ENCODE measurements around the gene RBFOX2.

RBFOX2 gene

DNA sequence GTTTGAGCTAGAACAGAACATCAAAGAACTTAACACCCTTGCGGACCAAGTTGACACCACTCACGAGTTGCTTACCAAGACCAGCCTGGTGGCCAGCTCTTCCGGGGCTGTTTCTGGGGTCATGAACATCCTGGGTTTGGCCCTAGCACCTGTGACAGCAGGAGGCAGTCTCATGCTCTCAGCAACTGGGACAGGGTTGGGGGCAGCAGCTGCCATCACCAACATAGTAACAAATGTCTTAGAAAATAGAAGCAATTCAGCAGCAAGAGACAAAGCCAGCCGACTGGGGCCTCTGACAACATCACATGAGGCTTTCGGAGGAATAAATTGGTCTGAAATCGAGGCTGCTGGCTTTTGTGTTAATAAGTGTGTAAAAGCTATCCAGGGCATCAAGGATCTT is 302.2 kb downstream of the RBFOX2 start:
- H3K4me3 ChIP-seq (ENCODE audit: control insufficient read depth, low read depth, low read length) = no peak overlapping the region
- TF ChIP-seq, protein P1, sequence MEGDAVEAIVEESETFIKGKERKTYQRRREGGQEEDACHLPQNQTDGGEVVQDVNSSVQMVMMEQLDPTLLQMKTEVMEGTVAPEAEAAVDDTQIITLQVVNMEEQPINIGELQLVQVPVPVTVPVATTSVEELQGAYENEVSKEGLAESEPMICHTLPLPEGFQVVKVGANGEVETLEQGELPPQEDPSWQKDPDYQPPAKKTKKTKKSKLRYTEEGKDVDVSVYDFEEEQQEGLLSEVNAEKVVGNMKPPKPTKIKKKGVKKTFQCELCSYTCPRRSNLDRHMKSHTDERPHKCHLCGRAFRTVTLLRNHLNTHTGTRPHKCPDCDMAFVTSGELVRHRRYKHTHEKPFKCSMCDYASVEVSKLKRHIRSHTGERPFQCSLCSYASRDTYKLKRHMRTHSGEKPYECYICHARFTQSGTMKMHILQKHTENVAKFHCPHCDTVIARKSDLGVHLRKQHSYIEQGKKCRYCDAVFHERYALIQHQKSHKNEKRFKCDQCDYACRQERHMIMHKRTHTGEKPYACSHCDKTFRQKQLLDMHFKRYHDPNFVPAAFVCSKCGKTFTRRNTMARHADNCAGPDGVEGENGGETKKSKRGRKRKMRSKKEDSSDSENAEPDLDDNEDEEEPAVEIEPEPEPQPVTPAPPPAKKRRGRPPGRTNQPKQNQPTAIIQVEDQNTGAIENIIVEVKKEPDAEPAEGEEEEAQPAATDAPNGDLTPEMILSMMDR (conservative IDR thresholded peaks at IDR 0.05; ENCODE audit: control insufficient read depth, insufficient read depth, low read depth, low read length) = no peak
- DNase-seq (ENCODE audit: low read depth) = no peak

DNA sequence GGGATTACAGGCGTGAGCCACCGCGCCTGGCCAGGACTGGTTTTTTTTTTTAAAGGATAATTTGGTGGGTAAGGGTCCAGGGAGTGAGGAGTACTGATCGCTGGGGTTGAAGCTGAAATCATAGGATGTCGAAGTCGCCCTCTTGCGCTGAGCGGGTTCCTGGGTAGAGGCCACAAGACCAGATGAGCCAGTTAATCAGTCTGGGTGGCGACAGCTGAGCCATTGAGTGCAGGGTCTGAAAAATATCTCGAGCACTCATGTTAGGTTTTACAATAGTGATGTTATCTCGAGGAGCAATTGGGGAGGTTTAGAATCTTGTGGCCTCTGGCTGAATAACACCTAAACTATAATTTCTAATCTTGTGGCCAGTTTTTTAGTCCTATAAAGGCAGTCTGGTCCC is 303.1 kb downstream of the RBFOX2 start:
- TF ChIP-seq, protein P1 (conservative IDR thresholded peaks at IDR 0.05; ENCODE audit: control insufficient read depth, insufficient read depth, low read depth, low read length) = no peak
- H3K4me3 ChIP-seq (ENCODE audit: control insufficient read depth, low read depth, low read length) = no peak overlapping the region
- no peak for DNase-seq (ENCODE audit: low read depth)

DNA sequence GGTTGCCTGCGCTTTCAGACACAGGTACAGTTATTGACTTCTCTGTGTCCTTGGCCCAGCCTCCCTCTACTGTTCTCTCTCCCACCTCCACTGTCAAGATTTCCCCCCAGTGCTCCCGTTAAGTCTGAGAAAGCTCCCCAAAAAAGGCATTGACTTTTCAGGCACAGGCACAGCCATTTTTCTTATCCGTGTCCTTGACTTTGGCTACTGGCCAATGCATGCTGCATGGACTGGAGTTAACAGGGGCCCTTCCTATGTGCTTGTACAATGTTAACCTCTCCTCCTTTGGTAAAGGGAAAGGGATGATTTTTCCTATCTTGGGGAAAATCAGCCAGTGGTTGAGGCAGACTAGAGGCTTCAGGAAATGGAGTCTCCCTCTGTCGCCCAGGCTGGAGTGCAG is 306.7 kb downstream of the RBFOX2 start:
- DNase-seq (ENCODE audit: low read depth) = no peak
- no peak overlapping the region for H3K4me3 ChIP-seq (ENCODE audit: control insufficient read depth, low read depth, low read length)
- TF ChIP-seq, protein P1 (conservative IDR thresholded peaks at IDR 0.05; ENCODE audit: control insufficient read depth, insufficient read depth, low read depth, low read length) = no peak

DNA sequence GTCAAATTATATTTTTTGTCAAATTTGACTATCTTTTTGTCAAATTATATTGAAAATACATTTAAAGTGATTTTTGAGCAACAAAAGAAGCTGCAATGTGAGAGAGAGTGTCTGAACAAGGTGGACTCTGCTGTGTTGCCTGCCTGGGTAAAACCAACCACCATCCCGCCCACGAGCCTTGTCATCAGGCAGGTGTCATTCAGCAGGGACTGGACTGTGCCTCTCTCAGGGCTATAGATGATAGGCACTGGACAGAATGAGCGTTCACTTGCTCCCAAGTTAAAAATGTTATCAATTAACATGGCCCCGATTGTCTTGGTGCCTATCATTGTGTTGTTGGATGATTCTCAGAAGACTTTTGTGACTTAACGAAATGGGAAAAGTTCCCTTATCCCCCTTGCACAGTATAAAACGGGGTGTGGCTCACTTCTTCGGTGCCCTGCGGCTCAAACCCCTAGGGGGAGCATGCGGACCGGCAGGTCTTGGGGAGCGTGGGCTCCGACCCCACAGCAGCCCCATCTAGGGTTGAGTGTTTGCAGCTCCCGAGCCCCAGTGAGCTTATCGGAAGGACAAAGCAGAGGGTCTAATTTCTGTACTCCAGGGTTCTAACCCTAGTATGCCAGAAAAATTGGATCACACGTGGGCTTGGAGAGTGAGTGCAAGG is 309.3 kb downstream of the RBFOX2 start:
- H3K4me3 ChIP-seq (ENCODE audit: control insufficient read depth, low read depth, low read length) = no peak overlapping the region
- TF ChIP-seq, protein P1 (conservative IDR thresholded peaks at IDR 0.05; ENCODE audit: control insufficient read depth, insufficient read depth, low read depth, low read length) = peak; percentile 6
- DNase-seq (ENCODE audit: low read depth) = no peak

DNA sequence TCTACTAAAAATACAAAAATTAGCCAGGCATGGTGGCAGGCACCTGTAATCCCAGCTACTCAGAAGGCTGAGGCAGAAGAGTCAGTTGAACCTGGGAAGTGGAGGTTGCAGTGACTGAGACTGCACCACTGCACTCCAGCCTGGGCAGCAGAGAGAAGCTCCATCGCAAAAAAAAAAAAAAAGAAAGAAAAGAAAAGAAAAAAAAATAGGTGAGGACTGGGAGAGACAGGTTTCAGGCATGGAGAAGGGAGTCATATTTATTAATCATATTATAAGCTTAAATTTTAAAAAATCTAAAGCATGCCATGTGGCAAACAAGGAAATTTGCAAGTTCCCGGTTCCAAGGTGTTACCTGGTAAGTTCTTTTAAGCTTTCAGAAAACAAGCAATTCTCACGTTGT is 311.1 kb downstream of the RBFOX2 start, which contains the start of gene APOL5:
Gene APOL5, plus strand, starts transcription at position 301 of the 400 bp plus-strand sequence. Its CDS starts 0 bp downstream, at position 301.
- no peak for DNase-seq (ENCODE audit: low read depth)
- no peak within 1 kb of the TSS for H3K4me3 ChIP-seq (ENCODE audit: control insufficient read depth, low read depth, low read length)
- TF ChIP-seq, protein P1 (conservative IDR thresholded peaks at IDR 0.05; ENCODE audit: control insufficient read depth, insufficient read depth, low read depth, low read length) = no peak

DNA sequence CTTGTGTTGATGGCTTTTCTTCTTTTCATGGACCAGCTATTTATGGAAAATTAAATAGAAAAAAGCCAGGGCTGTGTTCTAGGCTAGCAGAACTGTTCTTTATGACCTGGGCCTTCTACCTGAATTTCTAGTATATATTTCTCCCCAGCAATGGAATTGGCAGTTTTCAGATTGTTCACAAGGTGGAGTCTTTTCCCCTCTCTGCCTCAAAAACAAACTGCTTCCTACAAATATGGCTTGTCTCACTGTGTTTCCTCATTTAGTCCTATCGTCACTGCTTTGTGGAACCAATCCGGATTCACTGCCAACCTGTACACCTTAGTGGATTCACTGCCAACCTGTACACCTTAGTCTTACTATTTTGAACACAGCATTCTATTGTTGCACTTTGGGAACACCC is 316.0 kb downstream of the RBFOX2 start:
- TF ChIP-seq, protein P1 (conservative IDR thresholded peaks at IDR 0.05; ENCODE audit: control insufficient read depth, insufficient read depth, low read depth, low read length) = no peak
- no peak for DNase-seq (ENCODE audit: low read depth)

More for the DNA sequence above, 316.0 kb downstream of the RBFOX2 start:
- no peak overlapping the region for H3K4me3 ChIP-seq (ENCODE audit: control insufficient read depth, low read depth, low read length)
